NCI-H2227 (cell line): ENCODE measurements around the gene ACER2.
"Not testable (repeated sequence)": the region's sequence is repeated elsewhere in the genome, so short reads cannot be mapped to it uniquely, and the experiment has no call there.

ENCODE experiments used
- DNase-seq: peaks from one replicate; lab custom pipeline; 2025; ENCODE audit not compliant: unreplicated experiment; lab: John Stamatoyannopoulos, UW

The ACER2 gene

GRCh38 chr9:19408693-19409400, at the start of gene ACER2:
Gene ACER2 (plus strand): TSS chr9:19409009. CDS start chr9:19409085, 76 bp downstream.
- DNase-seq, result peak; percentile 97

GRCh38 chr9:19369107-19369506, 39.7 kb upstream of the ACER2 start:
- no peak for DNase-seq

GRCh38 chr9:19371942-19372341, 36.9 kb upstream of the ACER2 start:
- DNase-seq, result peak; percentile 9

GRCh38 chr9:19372567-19372966, 36.2 kb upstream of the ACER2 start:
- DNase-seq, result no peak

- no peak for DNase-seq
These were observed 35.3 kb upstream of the ACER2 start for GRCh38 chr9:19373527-19373926.

- no peak for DNase-seq
These were observed 33.3 kb upstream of the ACER2 start for GRCh38 chr9:19375538-19375937.

GRCh38 chr9:19376931-19377330, 31.9 kb upstream of the ACER2 start:
- no peak for DNase-seq

- no peak for DNase-seq
These were observed 30.6 kb upstream of the ACER2 start for GRCh38 chr9:19378164-19378563.

- no peak for DNase-seq
These were observed 30.2 kb upstream of the ACER2 start for GRCh38 chr9:19378647-19379046.

- no peak for DNase-seq
These were observed 29.5 kb upstream of the ACER2 start for GRCh38 chr9:19379283-19379682.

GRCh38 chr9:19379697-19380046, 29.1 kb upstream of the ACER2 start:
- DNase-seq, result peak; percentile 54

- no peak for DNase-seq
These were observed 28.1 kb upstream of the ACER2 start for GRCh38 chr9:19380826-19381075.

GRCh38 chr9:19381656-19382055, 27.2 kb upstream of the ACER2 start:
- DNase-seq, result no peak

GRCh38 chr9:19385212-19385611, 23.6 kb upstream of the ACER2 start:
- DNase-seq, result not testable (repeated sequence)

- no peak for DNase-seq
These were observed 22.9 kb upstream of the ACER2 start for GRCh38 chr9:19385786-19386501.

- no peak for DNase-seq
These were observed 22.2 kb upstream of the ACER2 start for GRCh38 chr9:19386502-19387044.

- DNase-seq, result no peak
These were observed 21.5 kb upstream of the ACER2 start for GRCh38 chr9:19387317-19387716.

GRCh38 chr9:19389539-19389938, 19.3 kb upstream of the ACER2 start:
- not testable (repeated sequence) for DNase-seq

GRCh38 chr9:19397845-19398244, 11.0 kb upstream of the ACER2 start:
- DNase-seq, result no peak

- not testable (repeated sequence) for DNase-seq
These were observed 5.6 kb upstream of the ACER2 start for GRCh38 chr9:19403231-19403630.

GRCh38 chr9:19404283-19405075, 4.3 kb upstream of the ACER2 start:
- DNase-seq, result no peak

- DNase-seq, result no peak
These were observed 3.0 kb upstream of the ACER2 start for GRCh38 chr9:19405771-19406170.
